ENCODE data around the gene SUMF2.

- TF ChIP-seq CTCF (IDR thresholded peaks at IDR 0.05 in 2 of 3, conservative IDR thresholded peaks at IDR 0.05 in 1 of 3; ENCODE audit: borderline replicate concordance in 1 of 3, insufficient read depth in 1 of 3, low read depth in 2 of 3, low read length in 2 of 3) (no peak), TCF7L2 (IDR thresholded peaks at IDR 0.05; ENCODE audit: borderline replicate concordance, extremely low read depth, insufficient read depth, insufficient read length) (no peak), ZFX (IDR thresholded peaks at IDR 0.05) (no peak), EZH2 (IDR thresholded peaks at IDR 0.05) (no peak), JUND (IDR thresholded peaks at IDR 0.05) (no peak), RAD21 (IDR thresholded peaks at IDR 0.05; ENCODE audit: low read depth) (no peak), REST (IDR thresholded peaks at IDR 0.05; ENCODE audit: low read depth) (no peak), MAX (IDR thresholded peaks at IDR 0.05) (no peak), YY1 (IDR thresholded peaks at IDR 0.05; ENCODE audit: extremely low read depth, insufficient replicate concordance, low read depth, low read length) (no peak), FOSL1 (IDR thresholded peaks at IDR 0.05; ENCODE audit: low read depth) (no peak), EZH2phosphoT487 (IDR thresholded peaks at IDR 0.05; ENCODE audit: borderline replicate concordance) (no peak), POLR2AphosphoS5 (IDR thresholded peaks at IDR 0.05; ENCODE audit: low read depth, low read length) (no peak), CEBPB (IDR thresholded peaks at IDR 0.05; ENCODE audit: low read depth) (no peak), ZNF274 (IDR thresholded peaks at IDR 0.05; ENCODE audit: low read depth, low read length) (no peak)
Observed at GRCh38 chr7:56086761-56087160, 22.7 kb downstream of the SUMF2 start.
